H1 (cell line): ENCODE results near the gene ALDH1A2. TPM values are rescaled to one million over a fixed set of nuclear protein-coding genes. Genes with fewer than 3 reads are reported as not detected.

Source experiments
- CTCF ChIA-PET: fragments of 300-600 bp; sonication (Branson Sonifier 250); formaldehyde crosslinking; loops from one replicate; lab custom pipeline; 2021; ENCODE audit not compliant: partially characterized antibody; lab: Charles Lee
- POLR2A ChIA-PET: fragments of 300-600 bp; sonication (Branson Sonifier 250); formaldehyde crosslinking; loops from one replicate; lab custom pipeline; 2021; ENCODE audit warnings: inconsistent platforms; ENCODE audit not compliant: partially characterized antibody; lab: Charles Lee
- DNase-seq, 2 experiments: peaks; one replicate each; pipeline versions ENCODE4 v3.0.0 to v3.0.0-alpha.2; 2010 to 2022; ENCODE audit warnings: low spot score in 2 of 2, low read depth in 1 of 2, mixed read lengths in 1 of 2
- FAIRE-seq: peaks from 2 replicates; lab custom pipeline; 2011; peaks lifted over from hg19 to GRCh38; lab: Jason Lieb, UNC
- H2AFZ ChIP-seq: 2 replicates; pipeline ENCODE4 v1.8.1; 2012; ENCODE audit warnings: low read length, inconsistent platforms
- H2AK5ac ChIP-seq: 2 replicates; pipeline ENCODE4 v1.6.1; 2013; ENCODE audit warnings: low read depth, low read length
- H2BK120ac ChIP-seq: replicated peaks from 2 replicates; pipeline ENCODE3; 2013; ENCODE audit warnings: low read depth, low read length, inconsistent platforms
- H2BK12ac ChIP-seq: 2 replicates; pipeline ENCODE4 v1.6.1; 2013; ENCODE audit warnings: low read depth, low read length
- H2BK15ac ChIP-seq: 2 replicates; pipeline ENCODE4 v1.6.1; 2013; ENCODE audit warnings: low read length
- H2BK20ac ChIP-seq: 2 replicates; pipeline ENCODE4 v1.6.1; 2013; ENCODE audit warnings: low read length
- H2BK5ac ChIP-seq: 2 replicates; pipeline ENCODE4 v1.6.1; 2013; ENCODE audit warnings: low read depth, low read length
- H3K14ac ChIP-seq: 2 replicates; pipeline ENCODE4 v1.6.1; 2013; ENCODE audit warnings: inconsistent platforms; ENCODE audit not compliant: insufficient read length
- H3K18ac ChIP-seq: 2 replicates; pipeline ENCODE4 v1.6.1; 2013; ENCODE audit warnings: low read length; ENCODE audit errors: extremely low read depth
- H3K23ac ChIP-seq: 2 replicates; pipeline ENCODE4 v1.6.1; 2013; ENCODE audit warnings: inconsistent platforms; ENCODE audit not compliant: insufficient read length
- H3K23me2 ChIP-seq: 2 replicates; pipeline ENCODE4 v1.6.1; 2013; ENCODE audit warnings: low read depth, low read length
- H3K27ac ChIP-seq: 2 replicates; pipeline ENCODE4 v1.6.1; 2011; ENCODE audit warnings: low read depth, low read length, inconsistent platforms
- H3K27me3 ChIP-seq, 4 experiments: replicated peaks in 1 of 4; 1 replicate in 1 of 4; 2 replicates in 3 of 4; pipeline versions ENCODE4 v1.6.1 to v1.8.1; 2011 to 2013; ENCODE audit warnings: low read length in 3 of 4, mild to moderate bottlenecking in 3 of 4, inconsistent platforms in 2 of 4, mixed read lengths in 2 of 4, moderate library complexity in 1 of 4; ENCODE audit not compliant: control insufficient read depth in 3 of 4, insufficient read depth in 3 of 4; ENCODE audit errors: extremely low read depth in 1 of 4
- H3K36me3 ChIP-seq, 4 experiments: 2 replicates each; pipeline versions ENCODE4 v1.6.1 to v1.8.1; 2011 to 2013; ENCODE audit warnings: mild to moderate bottlenecking in 4 of 4, low read length in 3 of 4, moderate library complexity in 2 of 4, control low read depth in 1 of 4, inconsistent platforms in 1 of 4; ENCODE audit not compliant: insufficient read depth in 4 of 4, control insufficient read depth in 2 of 4
- H3K4ac ChIP-seq: replicated peaks from 2 replicates; pipeline ENCODE3; 2013; ENCODE audit warnings: low read length, low read depth, mixed read lengths, inconsistent platforms; ENCODE audit not compliant: insufficient read length
- H3K4me1 ChIP-seq, 4 experiments: replicated peaks in 1 of 4; 1 replicate in 1 of 4; 2 replicates in 3 of 4; pipeline versions ENCODE4 v1.6.1 to v1.8.1; 2011 to 2013; ENCODE audit warnings: low read length in 3 of 4, inconsistent platforms in 2 of 4, mixed read lengths in 1 of 4; ENCODE audit not compliant: insufficient read depth in 4 of 4, control insufficient read depth in 3 of 4
- H3K4me2 ChIP-seq, 2 experiments: 2 replicates each; pipeline versions ENCODE4 v1.6.1 to v1.8.1; 2011 to 2013; ENCODE audit warnings: low read depth in 2 of 2, low read length in 2 of 2, control low read depth in 1 of 2, inconsistent platforms in 1 of 2, mild to moderate bottlenecking in 1 of 2; ENCODE audit not compliant: insufficient read depth in 1 of 2
- H3K4me3 ChIP-seq, 4 experiments: fragments of 200-600, 300-600 bp in 1 of 4; sonication (generic), shearing (Covaris generic), sonication (Bioruptor Twin) in 1 of 4; 2 replicates each; pipeline versions ENCODE4 v1.5.1 to v1.8.1; 2011 to 2016; ENCODE audit warnings: low read length in 4 of 4, low read depth in 3 of 4, control low read depth in 2 of 4, inconsistent platforms in 2 of 4, mild to moderate bottlenecking in 2 of 4, mixed read lengths in 1 of 4, moderate library complexity in 1 of 4; ENCODE audit not compliant: insufficient read depth in 2 of 4; ENCODE audit errors: extremely low read depth in 1 of 4
- H3K56ac ChIP-seq: replicated peaks from 2 replicates; pipeline ENCODE3; 2013; ENCODE audit warnings: low read depth, mild to moderate bottlenecking, mixed read lengths, low read length, inconsistent platforms; ENCODE audit not compliant: insufficient read length
- H3K79me1 ChIP-seq: 2 replicates; pipeline ENCODE4 v1.6.1; 2013; ENCODE audit warnings: low read depth, low read length, control low read depth
- H3K79me2 ChIP-seq, 2 experiments: 2 replicates each; pipeline versions ENCODE4 v1.6.1 to v1.8.1; 2012 to 2013; ENCODE audit warnings: low read length in 2 of 2, mild to moderate bottlenecking in 2 of 2, inconsistent platforms in 1 of 2; ENCODE audit not compliant: insufficient read depth in 2 of 2, control insufficient read depth in 1 of 2
- H3K9ac ChIP-seq, 4 experiments: replicated peaks in 1 of 4; 1 replicate in 1 of 4; 2 replicates in 3 of 4; pipeline versions ENCODE4 v1.6.1 to v1.8.1; 2011 to 2013; ENCODE audit warnings: low read depth in 3 of 4, low read length in 3 of 4, control low read depth in 2 of 4, mild to moderate bottlenecking in 2 of 4, moderate library complexity in 2 of 4, inconsistent platforms in 1 of 4; ENCODE audit errors: extremely low read depth in 1 of 4
- H3K9me3 ChIP-seq, 2 experiments: 2 replicates each; pipeline versions ENCODE4 v1.6.1 to v1.8.1; 2012 to 2013; ENCODE audit warnings: mild to moderate bottlenecking in 2 of 2, moderate library complexity in 2 of 2, control low read depth in 1 of 2, inconsistent platforms in 1 of 2, low read depth in 1 of 2, low read length in 1 of 2, mixed read lengths in 1 of 2; ENCODE audit not compliant: insufficient read depth in 2 of 2
- H4K20me1 ChIP-seq, 2 experiments: replicated peaks in 1 of 2; 2 replicates each; pipeline versions ENCODE3 to v1.8.1; 2011 to 2013; ENCODE audit warnings: inconsistent platforms in 2 of 2, low read length in 2 of 2, mild to moderate bottlenecking in 1 of 2; ENCODE audit not compliant: insufficient read depth in 2 of 2, control insufficient read depth in 1 of 2
- H4K5ac ChIP-seq: 2 replicates; pipeline ENCODE4 v1.6.1; 2013; ENCODE audit warnings: low read length, low read depth, mixed read lengths, inconsistent platforms; ENCODE audit not compliant: insufficient read length
- H4K8ac ChIP-seq: 2 replicates; pipeline ENCODE4 v1.8.0; 2013; ENCODE audit warnings: mild to moderate bottlenecking, moderate library complexity, low read length, inconsistent platforms; ENCODE audit not compliant: insufficient read depth; ENCODE audit errors: extremely low read depth
- H4K91ac ChIP-seq: replicated peaks from 2 replicates; pipeline ENCODE3; 2013; ENCODE audit warnings: low read length, mixed read lengths, inconsistent platforms; ENCODE audit not compliant: insufficient read length
- CTBP2 ChIP-seq: IDR thresholded peaks from 2 replicates; pipeline ENCODE4 v1.7.0; 2011; ENCODE audit warnings: borderline replicate concordance, mild to moderate bottlenecking, moderate library complexity, mixed read lengths, low read length; ENCODE audit not compliant: insufficient read depth, insufficient read length
- EZH2 ChIP-seq: fragments of 200-600 bp; sonication (generic); IDR thresholded peaks from 2 replicates; pipeline ENCODE4 v1.7.1; 2012; ENCODE audit warnings: low read depth, mild to moderate bottlenecking, moderate library complexity, low read length, inconsistent platforms; ENCODE audit not compliant: severe bottlenecking
- POLR2A ChIP-seq, 2 experiments: IDR thresholded peaks; 1 replicate in 1 of 2; 2 replicates in 1 of 2; pipeline ENCODE4 v1.6.1; 2011; ENCODE audit warnings: low read depth in 2 of 2, low read length in 2 of 2, mild to moderate bottlenecking in 2 of 2; ENCODE audit errors: control extremely low read depth in 1 of 2
- RBBP5 ChIP-seq: IDR thresholded peaks from 2 replicates; pipeline ENCODE4 v1.7.1; 2012; ENCODE audit warnings: low read depth, mild to moderate bottlenecking, inconsistent platforms, low read length, moderate library complexity, borderline replicate concordance
- USF2 ChIP-seq: IDR thresholded peaks from 2 replicates; pipeline ENCODE4 v1.6.1; 2011; ENCODE audit warnings: low read length, improper control_type of control experiment
- WGBS, 2 experiments: shearing (Covaris generic) in 1 of 2; methylation state at CpG; one replicate each; pipeline versions ENCODE4 v1.1.6 to v1.1.7; 2013 to 2015; ENCODE audit warnings: low lambda C conversion rate in 2 of 2, mixed read lengths in 2 of 2, inconsistent platforms in 1 of 2, low coverage in 1 of 2, missing lambda C conversion rate in 1 of 2; ENCODE audit not compliant: insufficient replicate concordance in 2 of 2, insufficient coverage in 1 of 2, insufficient read length in 1 of 2; ENCODE audit errors: extremely low coverage in 1 of 2, missing lambda C conversion rate in 1 of 2; 5-methylcytosine and 5-hydroxymethylcytosine counted together
- polyA plus RNA-seq, 7 experiments: library from polyadenylated mRNA; depleted of rRNA in 3 of 7; stranded (reverse) in 5 of 7; unstranded in 2 of 7; fragments of >200 nt in 5 of 7; fragments of 200-250 nt in 2 of 7; gene quantifications; 1 replicate in 5 of 7; 2 replicates in 1 of 7; 4 replicates in 1 of 7; pipeline versions ENCODE4 v1.2.1 to v1.2.3, GENCODE V29; 2011 to 2013; ENCODE audit warnings: missing spikeins in 2 of 7, mixed read lengths in 2 of 7
- total RNA-seq: library from RNA; stranded (reverse); fragmentation: NEBNext Ultra II Directional; extraction: Animal tissue kit (Norgen Biotek cat#: 25700); gene quantifications from 2 replicates; pipeline ENCODE4 v1.2.1, GENCODE V29; 2021

Gene ALDH1A2
- total and polyA plus RNA-seq, 2 of the 8 experiments (the other 6 are each of a cell fraction or from before 2014, with no cell fraction given) = 0.06 to 0.24 TPM

DNA sequence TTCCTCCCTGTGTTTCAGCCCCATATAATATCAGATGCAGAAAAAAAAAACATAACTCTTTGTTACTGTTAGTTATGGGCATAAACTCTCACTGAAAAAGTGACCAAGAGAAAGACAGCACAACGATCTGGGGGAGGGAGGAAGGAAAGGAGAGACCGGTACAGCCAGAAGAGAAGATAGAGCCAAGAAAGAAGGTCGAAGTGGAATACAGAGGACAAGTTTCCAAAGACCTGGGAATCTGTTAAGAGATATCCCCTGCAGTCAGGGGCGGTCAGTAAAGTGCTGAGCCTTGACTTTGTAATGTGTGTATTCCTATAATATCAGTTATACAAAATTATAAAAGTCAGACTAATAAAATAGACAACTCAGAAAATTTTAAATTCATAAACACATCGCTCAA, 3.3 kb downstream of the ALDH1A2 start:
- Histone ChIP-seq H4K20me1 (peaks cover 0 to 1% of the 10 kb centered on the region in 2 experiments), H2BK120ac (no peak overlapping the region), H3K23ac (no peak overlapping the region), H2BK20ac (no peak overlapping the region), H3K27ac (no peak overlapping the region), H3K27me3 (peaks cover 31 to 65% (median 51%) of the 10 kb centered on the region in 4 experiments), H3K23me2 (peaks cover 10% of the 10 kb centered on the region; the same call in 1 of the 2 replicates), H4K5ac (no peak overlapping the region), H3K56ac (no peak overlapping the region), H2AFZ (no peak overlapping the region), H3K4ac (no peak overlapping the region), H2BK5ac (no peak overlapping the region), H2AK5ac (no peak overlapping the region), H3K9ac (no peak overlapping the region), H2BK15ac (no peak overlapping the region), H3K79me2 (no peaks in the 10 kb centered on the region), H4K91ac (no peak overlapping the region), H3K18ac (no peak overlapping the region), H3K36me3 (no peaks in the 10 kb centered on the region), H3K4me2 (no peak overlapping the region), H3K79me1 (no peaks in the 10 kb centered on the region), H3K14ac (no peak overlapping the region), H4K8ac (no peak overlapping the region), H3K4me1 (peaks cover 0 to 3% (median under 1%) of the 10 kb centered on the region in 4 experiments; a peak in 3 of 7 replicates), H3K9me3 (no peaks in the 10 kb centered on the region), H3K4me3 (no peak overlapping the region), H2BK12ac (no peak overlapping the region)
- no peak for DNase-seq
- 56% methylated on average over 5 of the region's 5 CpGs; no CpG with 5 or more reads in 1 of the 2 experiments for WGBS, 2 experiments
- CTCF ChIA-PET = interaction anchor here (1.2 kb wide), 1 partner anchor 128 kb away, joined by 3 read pairs; no protein-coding TSS in a partner anchor
- no peak for FAIRE-seq
- POLR2A ChIA-PET = no interaction called here
- TF ChIP-seq CTBP2 (no peak), POLR2A (IDR thresholded peaks at IDR 0.05; ENCODE audit: control extremely low read depth in 1 of 2, low read depth in 2 of 2, low read length in 2 of 2) (no peak), RBBP5 (no peak), EZH2 (no peak), USF2 (no peak)
